ENCODE data around the gene SLC6A12. TPM values are rescaled to one million over a fixed set of nuclear protein-coding genes. Genes with fewer than 3 reads are reported as not detected.

Gene SLC6A12
- total and polyA plus RNA-seq, 2 donors (not counting 3 experiments of a cell fraction or from before 2014, with no cell fraction given), result not detected

GRCh38 chr12:227286-227915, 13.4 kb upstream of the SLC6A12 start:
- Histone ChIP-seq H3K9ac (replicated peaks; ENCODE audit: extremely low read depth, insufficient read depth, low read length) (no peak overlapping the region), H4K20me1 (replicated peaks; ENCODE audit: control insufficient read depth, extremely low read depth, insufficient read depth, low read length) (no peaks in the 10 kb centered on the region), H3K79me2 (ENCODE audit: control insufficient read depth, insufficient read depth, low read length) (no peaks in the 10 kb centered on the region), H3K4me3 (replicated peaks in 1 of 3; ENCODE audit: insufficient read depth in 1 of 3, low read depth in 1 of 3, low read length in 3 of 3) (no peak overlapping the region), H3K36me3 (ENCODE audit: control insufficient read depth in 2 of 2, extremely low read depth in 1 of 2, insufficient read depth in 2 of 2, low read length in 2 of 2) (no peaks in the 10 kb centered on the region), H3K9me1 (replicated peaks; ENCODE audit: control insufficient read depth, extremely low read depth, insufficient read depth, low read length) (no peaks in the 10 kb centered on the region), H3K4me1 (ENCODE audit: control insufficient read depth, extremely low read depth, insufficient read depth, low read length) (no peaks in the 10 kb centered on the region), H3K9me3 (replicated peaks; ENCODE audit: control insufficient read depth, insufficient read depth, low read length) (no peaks in the 10 kb centered on the region), H3K27ac (ENCODE audit: insufficient read depth, low read depth, low read length) (no peak overlapping the region), H2AFZ (ENCODE audit: low read depth, low read length) (no peak overlapping the region), H3K27me3 (ENCODE audit: control insufficient read depth in 2 of 2, insufficient read depth in 2 of 2, low read length in 2 of 2) (peaks cover 2 to 3% of the 10 kb centered on the region in 2 experiments), H3K4me2 (ENCODE audit: insufficient read depth, low read length) (no peak overlapping the region)
- ChIA-PET CTCF (no interaction called here), POLR2A (no interaction called here)
- no peak for FAIRE-seq
- dilution Hi-C loops (cut with MboI; ENCODE audit: extremely low pct_ligation_motif_present, low sequenced_read_pairs) (no loop called here), intact Hi-C loops (cut with micrococcal nuclease) (no loop called here)
- TF ChIP-seq POLR2A (IDR thresholded peaks at IDR 0.05; ENCODE audit: low read depth, low read length) (no peak), JUN (IDR thresholded peaks at IDR 0.05; ENCODE audit: borderline replicate concordance, insufficient read depth, insufficient read length, low read depth) (no peak), POLR2AphosphoS5 (IDR thresholded peaks at IDR 0.05; ENCODE audit: insufficient read depth, low read depth, low read length) (no peak), GATA2 (IDR thresholded peaks at IDR 0.05; ENCODE audit: insufficient read depth, insufficient read length, low read depth, low read length) (no peak), EZH2 (IDR thresholded peaks at IDR 0.05; ENCODE audit: borderline replicate concordance, low read depth, low read length, severe bottlenecking) (no peak), FOS (IDR thresholded peaks at IDR 0.05; ENCODE audit: borderline replicate concordance, insufficient read depth, low read length) (no peak), CTCF (IDR thresholded peaks at IDR 0.05; ENCODE audit: extremely low read depth in 1 of 2, insufficient read depth in 1 of 2, low read depth in 1 of 2, low read length in 2 of 2) (no peak), MYC (IDR thresholded peaks at IDR 0.05; ENCODE audit: low read depth, low read length) (no peak)
- TF ChIP-seq, protein P1, sequence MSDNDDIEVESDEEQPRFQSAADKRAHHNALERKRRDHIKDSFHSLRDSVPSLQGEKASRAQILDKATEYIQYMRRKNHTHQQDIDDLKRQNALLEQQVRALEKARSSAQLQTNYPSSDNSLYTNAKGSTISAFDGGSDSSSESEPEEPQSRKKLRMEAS (IDR thresholded peaks at IDR 0.05; ENCODE audit: insufficient read depth, insufficient read length), result no peak
- no peak for DNase-seq (ENCODE audit: low read depth, low spot score)
- BruUV-seq (replicated peaks), result no TSS peak

Data from endothelial cell of umbilical vein (primary cell).